Measurements from ENCODE around the gene GFAP. TPM values are rescaled to one million over a fixed set of nuclear protein-coding genes. Genes with fewer than 3 reads are reported as not detected.
A peak's percentile ranks its signal among the peaks of the same experiment; 100 is the strongest.

Gene GFAP
- polyA plus RNA-seq, 1 of the 3 experiments (the other 2 are of a cell fraction): 0.48 TPM

GRCh38 chr17:44865231-44865660 lies 50.1 kb downstream of the GFAP start:
- no peaks in the 10 kb centered on the region for H3K9me3 ChIP-seq
- 55% methylated on average over 1 of the region's 1 CpG for WGBS (ENCODE audit: low lambda C conversion rate)
- H3K79me2 ChIP-seq (ENCODE audit: insufficient read depth): no peaks in the 10 kb centered on the region
- peaks cover 53 to 70% of the 10 kb centered on the region in 2 experiments for H3K36me3 ChIP-seq (replicated peaks in 1 of 2; ENCODE audit: control insufficient read depth in 1 of 2, insufficient read depth in 2 of 2, low read length in 1 of 2)
- H3K27ac ChIP-seq (ENCODE audit: low read depth in 2 of 2, low read length in 1 of 2): no peak overlapping the region
- H3K4me1 ChIP-seq (ENCODE audit: control insufficient read depth in 1 of 2, insufficient read depth in 2 of 2, low read depth in 1 of 2, low read length in 1 of 2): no peaks in the 10 kb centered on the region
- TF ChIP-seq TAF1 (IDR thresholded peaks at IDR 0.05; ENCODE audit: borderline replicate concordance, low read depth, low read length): no peak
- peak; percentile 95 for TF ChIP-seq SMC3 (IDR thresholded peaks at IDR 0.05; ENCODE audit: low read depth, low read length)
- 0 out of 2 replicates have a peak, but pooled peaks have one; percentile 18 for TF ChIP-seq RFX5 (IDR thresholded peaks at IDR 0.05; ENCODE audit: low read length)
- TF ChIP-seq CTCF (IDR thresholded peaks at IDR 0.05): peak; percentile 87
- peak; percentile 76 for TF ChIP-seq RAD21 (IDR thresholded peaks at IDR 0.05; ENCODE audit: low read length)
- no peak for TF ChIP-seq USF2 (IDR thresholded peaks at IDR 0.05; ENCODE audit: borderline replicate concordance, low read depth, low read length)
- TF ChIP-seq SIN3A (IDR thresholded peaks at IDR 0.05; ENCODE audit: borderline replicate concordance, low read depth, low read length): peak; percentile 51; the same call in 1 of the 2 replicates
- DNase-seq: peak; percentile 79
- no peak overlapping the region for H3K9ac ChIP-seq
- H3K27me3 ChIP-seq (ENCODE audit: insufficient read depth): 0 out of 2 replicates have a peak, but pooled peaks cover 3% of the 10 kb centered on the region
- peaks cover 21% of the 10 kb centered on the region for H3F3A ChIP-seq (replicated peaks; ENCODE audit: insufficient read depth)
- no peaks in the 10 kb centered on the region for H4K20me1 ChIP-seq (ENCODE audit: insufficient read depth)
- CTCF ChIA-PET: interaction anchor here (0.6 to 11.1 kb wide), 24 partner anchors 8 to 355 kb away, joined by 3 to 420 read pairs (median 5); partner anchors contain the start of gene HIGD1B
- H2AFZ ChIP-seq (ENCODE audit: low read depth): no peak overlapping the region
- POLR2A ChIA-PET: interaction anchor here (1.8 kb wide), 1 partner anchor 86 kb away, joined by 5 read pairs; no protein-coding TSS in a partner anchor
- H3K9me2 ChIP-seq: no peaks in the 10 kb centered on the region
- H3K4me3 ChIP-seq (ENCODE audit: low read depth in 2 of 2, low read length in 1 of 2): no peak overlapping the region; a peak in 1 of 4 replicates
- H3K4me2 ChIP-seq: no peak overlapping the region

- Histone ChIP-seq H3F3A (replicated peaks; ENCODE audit: insufficient read depth) (peaks cover 21% of the 10 kb centered on the region), H3K4me2 (no peak overlapping the region), H3K79me2 (ENCODE audit: insufficient read depth) (no peaks in the 10 kb centered on the region), H3K4me3 (ENCODE audit: low read depth in 2 of 2, low read length in 1 of 2) (no peak overlapping the region; a peak in 1 of 4 replicates), H3K27ac (ENCODE audit: low read depth in 2 of 2, low read length in 1 of 2) (no peak overlapping the region), H3K9ac (no peak overlapping the region), H3K36me3 (replicated peaks in 1 of 2; ENCODE audit: control insufficient read depth in 1 of 2, insufficient read depth in 2 of 2, low read length in 1 of 2) (peaks cover 53 to 72% of the 10 kb centered on the region in 2 experiments), H3K9me2 (no peaks in the 10 kb centered on the region), H3K27me3 (ENCODE audit: insufficient read depth) (0 out of 2 replicates have a peak, but pooled peaks cover 3% of the 10 kb centered on the region), H3K9me3 (no peaks in the 10 kb centered on the region), H3K4me1 (ENCODE audit: control insufficient read depth in 1 of 2, insufficient read depth in 2 of 2, low read depth in 1 of 2, low read length in 1 of 2) (no peaks in the 10 kb centered on the region), H4K20me1 (ENCODE audit: insufficient read depth) (no peaks in the 10 kb centered on the region), H2AFZ (ENCODE audit: low read depth) (no peak overlapping the region)
- CTCF ChIA-PET: interaction anchor here (0.6 to 11.1 kb wide), 22 partner anchors 8 to 158 kb away, joined by 3 to 420 read pairs (median 5); partner anchors contain the start of gene HIGD1B
- POLR2A ChIA-PET: interaction anchor here (1.8 kb wide), 1 partner anchor 85 kb away, joined by 5 read pairs; no protein-coding TSS in a partner anchor
- DNase-seq: no peak
- no peak for TF ChIP-seq NRF1 (IDR thresholded peaks at IDR 0.05; ENCODE audit: low read depth, low read length)
- no peak for TF ChIP-seq EP300 (IDR thresholded peaks at IDR 0.05; ENCODE audit: borderline replicate concordance in 1 of 2, low read depth in 1 of 2, low read length in 1 of 2)
- no peak for TF ChIP-seq SMC3 (IDR thresholded peaks at IDR 0.05; ENCODE audit: low read depth, low read length)
- no peak for TF ChIP-seq RCOR1 (IDR thresholded peaks at IDR 0.05; ENCODE audit: low read length)
- no peak for TF ChIP-seq TAF1 (IDR thresholded peaks at IDR 0.05; ENCODE audit: borderline replicate concordance, low read depth, low read length)
- no peak for TF ChIP-seq IRF3 (IDR thresholded peaks at IDR 0.05; ENCODE audit: low read depth, low read length)
- no peak for TF ChIP-seq MAX (IDR thresholded peaks at IDR 0.05; ENCODE audit: low read depth)
- no peak for TF ChIP-seq RAD21 (IDR thresholded peaks at IDR 0.05; ENCODE audit: low read length)
- no peak for TF ChIP-seq FOSL2 (IDR thresholded peaks at IDR 0.05; ENCODE audit: borderline replicate concordance, low read depth)
- no peak for TF ChIP-seq PBX3 (IDR thresholded peaks at IDR 0.05)
- no peak for TF ChIP-seq JUND (IDR thresholded peaks at IDR 0.05)
- 58% methylated on average over 10 of the region's 10 CpGs for WGBS (ENCODE audit: low lambda C conversion rate)
These were observed 50.5 kb downstream of the GFAP start for GRCh38 chr17:44864831-44865230.

All from SK-N-SH (cell line).